SK-N-SH (cell line): ENCODE data around the gene CZIB.

ENCODE experiments used
- CHD2 ChIP-seq: fragments of 150-350 bp; IDR thresholded peaks from 2 replicates; pipeline ENCODE4 v1.6.1; 2018; ENCODE audit warnings: low read length; ENCODE audit not compliant: partially characterized antibody
- CTCF ChIP-seq: fragments of 200-600 bp; sonication (generic); IDR thresholded peaks from 2 replicates; pipeline ENCODE4 v1.6.1; 2017; ENCODE audit warnings: antibody characterized with exemption, mild to moderate bottlenecking, moderate library complexity
- ELF1 ChIP-seq: IDR thresholded peaks from 2 replicates; pipeline ENCODE4 v1.4.0; 2012
- MEF2A ChIP-seq: IDR thresholded peaks from 2 replicates; pipeline ENCODE4 v1.4.0; 2012; ENCODE audit warnings: low read depth, borderline replicate concordance
- RXRA ChIP-seq: IDR thresholded peaks from 2 replicates; pipeline ENCODE4 v1.4.0; 2012; ENCODE audit warnings: low read depth, mild to moderate bottlenecking, borderline replicate concordance
- TF ChIP-seq, protein P1 (sequence below): IDR thresholded peaks from 2 replicates; pipeline ENCODE4 v1.6.1; 2012; ENCODE audit warnings: mild to moderate bottlenecking, low read depth, low read length, moderate library complexity

DNA sequence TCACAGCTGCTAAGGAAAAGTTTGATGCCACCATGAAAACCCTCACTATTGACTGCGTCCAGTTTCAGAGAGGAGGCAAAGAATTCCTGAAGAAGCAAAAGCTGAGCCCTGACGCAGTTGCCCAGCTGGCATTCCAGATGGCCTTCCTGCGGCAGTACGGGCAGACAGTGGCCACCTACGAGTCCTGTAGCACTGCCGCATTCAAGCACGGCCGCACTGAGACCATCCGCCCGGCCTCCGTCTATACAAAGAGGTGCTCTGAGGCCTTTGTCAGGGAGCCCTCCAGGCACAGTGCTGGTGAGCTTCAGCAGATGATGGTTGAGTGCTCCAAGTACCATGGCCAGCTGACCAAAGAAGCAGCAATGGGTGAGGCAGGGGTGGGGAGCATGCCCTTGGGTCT, 9.5 kb downstream of the CZIB start:
- TF ChIP-seq MEF2A = no peak
- TF ChIP-seq, protein P1, sequence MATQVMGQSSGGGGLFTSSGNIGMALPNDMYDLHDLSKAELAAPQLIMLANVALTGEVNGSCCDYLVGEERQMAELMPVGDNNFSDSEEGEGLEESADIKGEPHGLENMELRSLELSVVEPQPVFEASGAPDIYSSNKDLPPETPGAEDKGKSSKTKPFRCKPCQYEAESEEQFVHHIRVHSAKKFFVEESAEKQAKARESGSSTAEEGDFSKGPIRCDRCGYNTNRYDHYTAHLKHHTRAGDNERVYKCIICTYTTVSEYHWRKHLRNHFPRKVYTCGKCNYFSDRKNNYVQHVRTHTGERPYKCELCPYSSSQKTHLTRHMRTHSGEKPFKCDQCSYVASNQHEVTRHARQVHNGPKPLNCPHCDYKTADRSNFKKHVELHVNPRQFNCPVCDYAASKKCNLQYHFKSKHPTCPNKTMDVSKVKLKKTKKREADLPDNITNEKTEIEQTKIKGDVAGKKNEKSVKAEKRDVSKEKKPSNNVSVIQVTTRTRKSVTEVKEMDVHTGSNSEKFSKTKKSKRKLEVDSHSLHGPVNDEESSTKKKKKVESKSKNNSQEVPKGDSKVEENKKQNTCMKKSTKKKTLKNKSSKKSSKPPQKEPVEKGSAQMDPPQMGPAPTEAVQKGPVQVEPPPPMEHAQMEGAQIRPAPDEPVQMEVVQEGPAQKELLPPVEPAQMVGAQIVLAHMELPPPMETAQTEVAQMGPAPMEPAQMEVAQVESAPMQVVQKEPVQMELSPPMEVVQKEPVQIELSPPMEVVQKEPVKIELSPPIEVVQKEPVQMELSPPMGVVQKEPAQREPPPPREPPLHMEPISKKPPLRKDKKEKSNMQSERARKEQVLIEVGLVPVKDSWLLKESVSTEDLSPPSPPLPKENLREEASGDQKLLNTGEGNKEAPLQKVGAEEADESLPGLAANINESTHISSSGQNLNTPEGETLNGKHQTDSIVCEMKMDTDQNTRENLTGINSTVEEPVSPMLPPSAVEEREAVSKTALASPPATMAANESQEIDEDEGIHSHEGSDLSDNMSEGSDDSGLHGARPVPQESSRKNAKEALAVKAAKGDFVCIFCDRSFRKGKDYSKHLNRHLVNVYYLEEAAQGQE = no peak
- TF ChIP-seq CTCF = no peak
- no peak for TF ChIP-seq CHD2
- no peak for TF ChIP-seq ELF1
- TF ChIP-seq RXRA = no peak
